Activated T-helper 17 cell treated with anti-CD3 and anti-CD28 coated beads, Interleukin-2, amount 50 U/mL, for 72 hours (primary cell): Measurements from ENCODE around the gene KIR2DL4. TPM values are rescaled to one million over a fixed set of nuclear protein-coding genes. Genes with fewer than 3 reads are reported as not detected.
A peak's percentile ranks its signal among the peaks of the same experiment; 100 is the strongest.
"Not testable (repeated sequence)": the region's sequence is repeated elsewhere in the genome, so short reads cannot be mapped to it uniquely, and the experiment has no call there.

ENCODE experiments used
- ATAC-seq: fragments of 150-1000 bp; cut with Tn5 transposase; replicated peaks from 2 replicates; pipeline ENCODE4 v1.10.0; 2021; ENCODE audit warnings: mild to moderate bottlenecking, moderate library complexity
- H3K27ac Mint-ChIP-seq: one replicate; pipeline ENCODE4 v1.8.0; 2022; ENCODE audit warnings: mixed read lengths
- H3K27me3 Mint-ChIP-seq: one replicate; pipeline ENCODE4 v1.8.0; 2022; ENCODE audit warnings: mixed read lengths
- H3K36me3 Mint-ChIP-seq: one replicate; pipeline ENCODE4 v1.8.0; 2022; ENCODE audit warnings: low read depth, mild to moderate bottlenecking, mixed read lengths
- H3K4me1 Mint-ChIP-seq: one replicate; pipeline ENCODE4 v1.8.0; 2022; ENCODE audit warnings: mixed read lengths
- H3K4me3 Mint-ChIP-seq: one replicate; pipeline ENCODE4 v1.8.0; 2022; ENCODE audit warnings: mild to moderate bottlenecking, mixed read lengths
- H3K9me3 Mint-ChIP-seq: one replicate; pipeline ENCODE4 v1.8.0; 2022; ENCODE audit warnings: mixed read lengths
- total RNA-seq, 2 donors: library from RNA; stranded (reverse); gene quantifications; one replicate each; pipeline ENCODE4 v1.2.3, GENCODE V29; 2022

The KIR2DL4 gene
- total RNA-seq, 2 donors from 2014 or later: not detected

- not testable (repeated sequence) for H3K4me3 Mint-ChIP-seq, H3K27ac Mint-ChIP-seq, H3K4me1 Mint-ChIP-seq, ATAC-seq, H3K9me3 Mint-ChIP-seq, H3K36me3 Mint-ChIP-seq
- peaks cover 19% of the 10 kb centered on the region for H3K27me3 Mint-ChIP-seq
These were observed 17.2 kb upstream of the KIR2DL4 start for GRCh38 chr19:54786091-54786723.

- H3K27ac Mint-ChIP-seq, H3K36me3 Mint-ChIP-seq, H3K9me3 Mint-ChIP-seq, H3K4me3 Mint-ChIP-seq, ATAC-seq, H3K4me1 Mint-ChIP-seq: not testable (repeated sequence)
- H3K27me3 Mint-ChIP-seq: peaks cover 17% of the 10 kb centered on the region
These were observed 15.3 kb upstream of the KIR2DL4 start for GRCh38 chr19:54788154-54788553.

GRCh38 chr19:54790711-54791110 is 12.7 kb upstream of the KIR2DL4 start:
- peaks cover 11% of the 10 kb centered on the region for H3K4me1 Mint-ChIP-seq
- H3K27ac Mint-ChIP-seq: no peak overlapping the region
- no peaks in the 10 kb centered on the region for H3K9me3 Mint-ChIP-seq
- ATAC-seq: no peak
- no peak overlapping the region for H3K4me3 Mint-ChIP-seq
- H3K36me3 Mint-ChIP-seq: no peaks in the 10 kb centered on the region
- H3K27me3 Mint-ChIP-seq: peaks cover 7% of the 10 kb centered on the region

GRCh38 chr19:54791476-54791875 is 11.9 kb upstream of the KIR2DL4 start:
- no peaks in the 10 kb centered on the region for H3K9me3 Mint-ChIP-seq
- H3K4me3 Mint-ChIP-seq: no peak overlapping the region
- no peak for ATAC-seq
- H3K36me3 Mint-ChIP-seq: no peaks in the 10 kb centered on the region
- peaks cover 10% of the 10 kb centered on the region for H3K27me3 Mint-ChIP-seq
- H3K4me1 Mint-ChIP-seq: peaks cover 11% of the 10 kb centered on the region
- no peak overlapping the region for H3K27ac Mint-ChIP-seq

- ATAC-seq: peak; percentile 55
- Mint-ChIP-seq H3K9me3 (no peaks in the 10 kb centered on the region), H3K4me3 (peak overlapping the region; percentile 62), H3K27me3 (peaks cover 13% of the 10 kb centered on the region), H3K36me3 (no peaks in the 10 kb centered on the region), H3K27ac (peak overlapping the region; percentile 34), H3K4me1 (peaks cover 11% of the 10 kb centered on the region)
These were observed 10.6 kb upstream of the KIR2DL4 start for GRCh38 chr19:54792814-54793213.

- peaks cover 11% of the 10 kb centered on the region for H3K4me1 Mint-ChIP-seq
- ATAC-seq: no peak
- H3K9me3 Mint-ChIP-seq: no peaks in the 10 kb centered on the region
- H3K27me3 Mint-ChIP-seq: peaks cover 18% of the 10 kb centered on the region
- H3K27ac Mint-ChIP-seq: no peak overlapping the region
- H3K36me3 Mint-ChIP-seq: no peaks in the 10 kb centered on the region
- no peak overlapping the region for H3K4me3 Mint-ChIP-seq
These were observed 7.7 kb upstream of the KIR2DL4 start for GRCh38 chr19:54795758-54796157.

GRCh38 chr19:54804101-54804500 is 691 bp downstream of the KIR2DL4 start:
- no peak for ATAC-seq
- Mint-ChIP-seq H3K9me3 (no peaks in the 10 kb centered on the region), H3K4me1 (no peaks in the 10 kb centered on the region)

GRCh38 chr19:54804571-54804970 is 1.2 kb downstream of the KIR2DL4 start:
- Mint-ChIP-seq H3K27ac (no peak overlapping the region), H3K9me3 (no peaks in the 10 kb centered on the region), H3K36me3 (no peaks in the 10 kb centered on the region), H3K27me3 (peaks cover 26% of the 10 kb centered on the region), H3K4me3 (no peak overlapping the region), H3K4me1 (no peaks in the 10 kb centered on the region)
- ATAC-seq: no peak

More at GRCh38 chr19:54804101-54804500, 691 bp downstream of the KIR2DL4 start:
- Mint-ChIP-seq H3K27me3 (peaks cover 28% of the 10 kb centered on the region), H3K4me3 (no peak overlapping the region), H3K27ac (no peak overlapping the region), H3K36me3 (no peaks in the 10 kb centered on the region)

GRCh38 chr19:54805665-54806515 is 2.5 kb downstream of the KIR2DL4 start:
- Mint-ChIP-seq H3K36me3 (no peaks in the 10 kb centered on the region), H3K9me3 (no peaks in the 10 kb centered on the region), H3K27ac (no peak overlapping the region), H3K4me3 (no peak overlapping the region), H3K4me1 (no peaks in the 10 kb centered on the region), H3K27me3 (peaks cover 34% of the 10 kb centered on the region)
- ATAC-seq: no peak

- Mint-ChIP-seq H3K36me3 (no peaks in the 10 kb centered on the region), H3K27me3 (peaks cover 32% of the 10 kb centered on the region), H3K9me3 (no peaks in the 10 kb centered on the region), H3K4me1 (no peaks in the 10 kb centered on the region), H3K27ac (no peak overlapping the region), H3K4me3 (no peak overlapping the region)
- no peak for ATAC-seq
These were observed 3.1 kb downstream of the KIR2DL4 start for GRCh38 chr19:54806516-54806838.

- not testable (repeated sequence) for H3K4me3 Mint-ChIP-seq, H3K9me3 Mint-ChIP-seq, H3K36me3 Mint-ChIP-seq, ATAC-seq, H3K27ac Mint-ChIP-seq, H3K4me1 Mint-ChIP-seq
- H3K27me3 Mint-ChIP-seq: peaks cover 35% of the 10 kb centered on the region
These were observed 11.2 kb downstream of the KIR2DL4 start for GRCh38 chr19:54814571-54814970.

GRCh38 chr19:54816251-54816650 is 12.8 kb downstream of the KIR2DL4 start, which contains the start of gene KIR3DL1:
Gene KIR3DL1 (plus strand): TSS chr19:54816468.
- H3K36me3 Mint-ChIP-seq, H3K9me3 Mint-ChIP-seq, H3K4me3 Mint-ChIP-seq, ATAC-seq, H3K27ac Mint-ChIP-seq, H3K4me1 Mint-ChIP-seq: not testable (repeated sequence)
- H3K27me3 Mint-ChIP-seq: peaks cover 38% of the 10 kb centered on the region

- Mint-ChIP-seq H3K27me3 (peaks cover 38% of the 10 kb centered on the region), H3K4me3 (no peak overlapping the region), H3K36me3 (no peaks in the 10 kb centered on the region), H3K9me3 (no peaks in the 10 kb centered on the region), H3K4me1 (no peaks in the 10 kb centered on the region), H3K27ac (no peak overlapping the region)
- no peak for ATAC-seq
These were observed 14.5 kb downstream of the KIR2DL4 start for GRCh38 chr19:54817670-54818536.

- not testable (repeated sequence) for ATAC-seq
- H3K27me3 Mint-ChIP-seq: peaks cover 22% of the 10 kb centered on the region
These were observed 21.0 kb downstream of the KIR2DL4 start for GRCh38 chr19:54824416-54824815.

More at GRCh38 chr19:54824416-54824815, 21.0 kb downstream of the KIR2DL4 start:
- not testable (repeated sequence) for H3K9me3 Mint-ChIP-seq, H3K27ac Mint-ChIP-seq, H3K4me1 Mint-ChIP-seq, H3K4me3 Mint-ChIP-seq, H3K36me3 Mint-ChIP-seq
